ENCODE measurements around the gene PLA2G7. TPM values are rescaled to one million over a fixed set of nuclear protein-coding genes. Genes with fewer than 3 reads are reported as not detected.

PLA2G7 gene
- total RNA-seq, 1 donor, result not detected

DNA sequence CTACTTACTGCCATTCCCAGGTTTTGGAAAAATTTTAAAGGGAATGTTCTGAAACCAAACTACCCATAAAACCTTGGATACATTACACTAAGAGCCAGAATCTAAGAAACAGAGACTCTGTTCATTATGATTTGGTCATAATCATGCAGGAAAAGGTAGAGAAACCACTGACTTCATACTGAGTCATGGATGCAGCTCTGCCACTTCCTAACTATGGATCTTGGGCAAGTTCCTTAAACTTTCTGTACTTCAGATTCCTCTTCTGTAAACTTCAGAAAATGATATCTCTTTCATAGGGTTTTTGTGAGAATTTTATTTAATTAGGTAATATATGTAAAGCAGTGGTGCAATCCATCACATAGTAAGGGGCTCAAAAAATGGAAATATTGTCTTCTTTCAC is 20.0 kb downstream of the PLA2G7 start:
- TF ChIP-seq, protein P1, sequence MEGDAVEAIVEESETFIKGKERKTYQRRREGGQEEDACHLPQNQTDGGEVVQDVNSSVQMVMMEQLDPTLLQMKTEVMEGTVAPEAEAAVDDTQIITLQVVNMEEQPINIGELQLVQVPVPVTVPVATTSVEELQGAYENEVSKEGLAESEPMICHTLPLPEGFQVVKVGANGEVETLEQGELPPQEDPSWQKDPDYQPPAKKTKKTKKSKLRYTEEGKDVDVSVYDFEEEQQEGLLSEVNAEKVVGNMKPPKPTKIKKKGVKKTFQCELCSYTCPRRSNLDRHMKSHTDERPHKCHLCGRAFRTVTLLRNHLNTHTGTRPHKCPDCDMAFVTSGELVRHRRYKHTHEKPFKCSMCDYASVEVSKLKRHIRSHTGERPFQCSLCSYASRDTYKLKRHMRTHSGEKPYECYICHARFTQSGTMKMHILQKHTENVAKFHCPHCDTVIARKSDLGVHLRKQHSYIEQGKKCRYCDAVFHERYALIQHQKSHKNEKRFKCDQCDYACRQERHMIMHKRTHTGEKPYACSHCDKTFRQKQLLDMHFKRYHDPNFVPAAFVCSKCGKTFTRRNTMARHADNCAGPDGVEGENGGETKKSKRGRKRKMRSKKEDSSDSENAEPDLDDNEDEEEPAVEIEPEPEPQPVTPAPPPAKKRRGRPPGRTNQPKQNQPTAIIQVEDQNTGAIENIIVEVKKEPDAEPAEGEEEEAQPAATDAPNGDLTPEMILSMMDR (IDR thresholded peaks at IDR 0.05; ENCODE audit: insufficient read depth, low read depth, low read length), result no peak
- H3K4me3 ChIP-seq (ENCODE audit: low read depth, low read length), result no peak overlapping the region
- no peak for DNase-seq (ENCODE audit: low read depth)

DNA sequence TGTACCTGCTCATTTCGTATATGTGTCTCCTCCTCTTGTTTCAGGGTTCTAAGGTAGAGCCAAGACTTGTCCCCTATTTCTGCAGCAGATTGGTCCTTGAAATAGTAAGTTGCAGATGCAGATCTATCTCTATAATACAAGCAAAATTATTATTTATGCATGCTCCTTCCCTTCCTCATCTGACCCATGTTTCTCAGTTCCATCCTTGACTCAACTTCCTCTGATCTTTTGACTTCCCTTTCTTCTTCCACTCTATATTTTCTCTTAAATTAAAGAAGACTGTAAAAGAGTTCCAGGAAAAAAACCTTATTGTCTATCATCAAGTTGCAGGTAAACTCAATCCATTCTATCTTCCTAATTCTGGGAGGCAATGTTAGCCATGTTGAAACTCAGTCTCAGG is 23.7 kb downstream of the PLA2G7 start:
- no peak for DNase-seq (ENCODE audit: low read depth)
- no peak overlapping the region for H3K4me3 ChIP-seq (ENCODE audit: low read depth, low read length)
- TF ChIP-seq, protein P1 (IDR thresholded peaks at IDR 0.05; ENCODE audit: insufficient read depth, low read depth, low read length), result no peak

DNA sequence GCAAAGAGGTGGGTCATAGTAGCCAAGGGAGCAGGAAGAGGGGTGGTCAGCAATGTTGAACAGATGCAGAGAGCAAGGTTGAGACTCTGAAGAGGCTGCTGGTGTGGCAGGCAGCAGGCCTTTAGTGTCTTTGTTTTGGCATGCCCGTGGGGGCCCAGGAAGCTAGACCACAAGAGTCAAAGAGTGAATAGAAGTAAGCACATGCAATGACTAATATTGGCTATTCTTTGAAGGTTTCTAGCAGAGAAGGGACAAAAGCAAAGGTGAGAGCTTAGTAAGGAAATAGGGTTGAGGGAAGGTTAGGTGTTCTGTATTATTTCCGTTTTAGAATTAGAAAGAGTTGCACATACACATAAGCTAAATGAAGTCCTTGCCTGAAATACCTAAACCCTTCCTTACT is 28.7 kb downstream of the PLA2G7 start:
- H3K4me3 ChIP-seq (ENCODE audit: low read depth, low read length), result no peak overlapping the region
- TF ChIP-seq, protein P1 (IDR thresholded peaks at IDR 0.05; ENCODE audit: insufficient read depth, low read depth, low read length), result no peak
- no peak for DNase-seq (ENCODE audit: low read depth)

DNA sequence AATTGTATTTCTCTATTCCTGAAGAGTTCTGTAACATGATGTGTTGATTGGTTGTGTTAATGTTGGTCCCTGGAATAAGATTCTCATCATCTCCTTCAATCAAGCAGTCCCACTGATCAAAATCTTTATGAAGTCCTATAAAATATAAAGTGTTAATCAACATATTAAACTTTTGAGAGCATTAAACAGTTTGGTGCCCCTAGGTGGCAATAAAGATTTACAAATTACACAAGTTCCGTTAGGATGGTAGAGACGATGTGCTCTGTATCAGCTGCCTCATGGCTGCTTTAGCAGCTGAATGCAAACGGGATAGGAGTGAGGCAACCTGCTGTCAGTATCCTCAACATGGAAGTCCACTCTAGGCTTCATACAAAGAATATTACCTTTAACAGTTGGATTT is 30.6 kb downstream of the PLA2G7 start:
- TF ChIP-seq, protein P1 (IDR thresholded peaks at IDR 0.05; ENCODE audit: insufficient read depth, low read depth, low read length), result no peak
- DNase-seq (ENCODE audit: low read depth), result peak; percentile 8

DNA sequence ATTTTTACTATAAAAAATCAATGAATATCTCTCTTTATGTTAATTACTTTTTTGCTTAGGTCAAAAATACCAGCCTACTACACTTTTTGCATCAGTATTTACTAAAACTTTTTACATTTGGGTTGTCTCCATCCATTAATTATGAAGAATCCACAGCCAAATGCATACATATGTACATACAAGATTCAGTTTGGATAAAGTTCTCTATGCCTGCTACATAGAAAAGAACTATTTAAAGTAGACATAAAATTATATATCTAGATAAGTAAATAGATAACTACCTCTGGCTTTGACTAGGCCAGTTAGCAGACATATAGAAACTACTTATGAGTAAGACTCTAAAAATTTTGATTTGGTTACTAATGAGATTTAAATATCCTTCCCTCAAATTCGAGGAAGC is 35.2 kb downstream of the PLA2G7 start:
- H3K4me3 ChIP-seq (ENCODE audit: low read depth, low read length), result no peak overlapping the region
- TF ChIP-seq, protein P1 (IDR thresholded peaks at IDR 0.05; ENCODE audit: insufficient read depth, low read depth, low read length), result no peak

More for the DNA sequence above, 30.6 kb downstream of the PLA2G7 start:
- H3K4me3 ChIP-seq (ENCODE audit: low read depth, low read length), result no peak overlapping the region

DNA sequence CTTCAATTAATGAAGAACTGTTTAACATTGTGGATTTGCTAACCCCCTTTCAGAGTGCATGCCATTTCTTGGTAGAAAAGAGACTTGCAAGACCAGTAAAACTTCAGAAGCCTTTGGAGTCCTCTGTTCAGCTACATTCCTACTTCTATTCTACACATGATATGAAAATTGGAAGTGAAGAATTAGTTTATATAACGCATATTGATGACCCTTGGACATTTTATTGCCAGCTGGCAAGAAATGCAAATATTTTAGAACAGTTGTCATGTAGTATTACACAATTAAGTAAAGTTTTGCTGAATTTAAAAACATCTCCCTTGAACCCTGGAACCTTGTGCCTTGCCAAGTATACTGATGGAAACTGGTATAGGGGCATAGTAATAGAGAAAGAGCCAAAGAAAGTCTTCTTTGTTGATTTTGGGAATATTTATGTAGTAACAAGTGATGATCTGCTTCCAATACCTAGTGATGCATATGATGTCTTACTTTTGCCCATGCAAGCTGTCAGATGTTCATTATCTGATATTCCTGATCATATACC is 44.2 kb downstream of the PLA2G7 start:
- no peak for DNase-seq (ENCODE audit: low read depth)
- TF ChIP-seq, protein P1 (IDR thresholded peaks at IDR 0.05; ENCODE audit: insufficient read depth, low read depth, low read length), result no peak

More for the DNA sequence above, 35.2 kb downstream of the PLA2G7 start:
- DNase-seq (ENCODE audit: low read depth), result no peak

DNA sequence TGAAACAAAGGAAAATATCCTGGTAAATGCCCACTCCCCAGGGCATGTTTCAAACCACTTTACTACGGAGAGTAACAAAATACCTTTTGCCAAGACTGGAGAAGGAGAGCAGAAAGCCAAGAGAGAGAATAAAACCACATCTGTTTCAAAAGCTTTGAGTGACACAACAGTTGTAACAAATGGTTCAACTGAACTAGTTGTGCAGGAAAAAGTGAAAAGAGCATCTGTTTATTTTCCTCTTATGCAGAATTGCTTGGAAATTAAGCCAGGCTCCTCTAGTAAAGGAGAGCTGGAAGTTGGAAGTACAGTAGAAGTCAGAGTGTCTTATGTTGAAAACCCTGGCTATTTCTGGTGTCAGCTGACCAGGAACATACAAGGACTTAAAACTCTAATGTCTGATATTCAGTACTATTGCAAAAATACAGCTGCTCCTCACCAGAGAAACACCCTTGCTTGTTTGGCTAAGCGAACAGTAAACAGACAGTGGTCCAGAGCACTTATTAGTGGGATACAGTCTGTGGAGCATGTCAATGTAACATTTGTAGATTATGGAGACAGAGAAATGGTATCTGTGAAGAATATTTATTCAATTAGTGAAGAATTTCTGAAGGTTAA is 44.9 kb downstream of the PLA2G7 start:
- DNase-seq (ENCODE audit: low read depth), result no peak
- TF ChIP-seq, protein P1 (IDR thresholded peaks at IDR 0.05; ENCODE audit: insufficient read depth, low read depth, low read length), result no peak
- no peak overlapping the region for H3K4me3 ChIP-seq (ENCODE audit: low read depth, low read length)

More for the DNA sequence above, 44.2 kb downstream of the PLA2G7 start:
- H3K4me3 ChIP-seq (ENCODE audit: low read depth, low read length), result no peak overlapping the region
